HL-60 (cell line): ENCODE data around the gene C20orf202.

Experiments
- DNase-seq, 2 experiments: peaks; one replicate each; pipeline ENCODE4 v3.0.0-alpha.2; 2010 to 2020; ENCODE audit warnings: low read depth in 1 of 2, low spot score in 1 of 2
- H3K27ac ChIP-seq: fragments of 250-450 bp; sonication (Bioruptor Pico); replicated peaks from 2 replicates; pipeline ENCODE4 v1.5.1; 2020; ENCODE audit warnings: mild to moderate bottlenecking, moderate library complexity
- H3K27me3 ChIP-seq: fragments of 250-450 bp; sonication (Bioruptor Pico); 2 replicates; pipeline ENCODE4 v1.5.1; 2021; ENCODE audit warnings: mild to moderate bottlenecking, moderate library complexity; ENCODE audit not compliant: insufficient read depth, poor library complexity, severe bottlenecking
- H3K4me3 ChIP-seq: replicated peaks from 2 replicates; pipeline ENCODE4 v1.5.1; 2011; ENCODE audit warnings: mild to moderate bottlenecking, control low read depth, low read length; ENCODE audit not compliant: insufficient read depth
- GABPA ChIP-seq: IDR thresholded peaks from 2 replicates; pipeline ENCODE4 v1.6.1; 2012; ENCODE audit warnings: low read depth
- POLR2AphosphoS5 ChIP-seq: IDR thresholded peaks from 2 replicates; pipeline ENCODE4 v1.6.1; 2012; ENCODE audit warnings: low read depth
- SPI1 ChIP-seq: IDR thresholded peaks from 2 replicates; pipeline ENCODE4 v1.6.1; 2012; ENCODE audit warnings: low read depth, mild to moderate bottlenecking, borderline replicate concordance
- long read RNA-seq: library from polyadenylated mRNA; unstranded; transcript quantifications from one replicate; pipeline ENCODE4 v2.0.0, GENCODE V29; 2020
- TF ChIP-seq, protein P1 (sequence below): IDR thresholded peaks from one replicate; pipeline ENCODE4 v1.5.1; 2011; ENCODE audit warnings: low read length, control low read depth, inconsistent platforms; ENCODE audit not compliant: insufficient read depth
- TF ChIP-seq, protein P2 (sequence below): IDR thresholded peaks from 2 replicates; pipeline ENCODE4 v1.6.1; 2012; ENCODE audit warnings: low read depth; ENCODE audit not compliant: insufficient replicate concordance

C20orf202 gene
- long read RNA-seq, result 0 reads

DNA sequence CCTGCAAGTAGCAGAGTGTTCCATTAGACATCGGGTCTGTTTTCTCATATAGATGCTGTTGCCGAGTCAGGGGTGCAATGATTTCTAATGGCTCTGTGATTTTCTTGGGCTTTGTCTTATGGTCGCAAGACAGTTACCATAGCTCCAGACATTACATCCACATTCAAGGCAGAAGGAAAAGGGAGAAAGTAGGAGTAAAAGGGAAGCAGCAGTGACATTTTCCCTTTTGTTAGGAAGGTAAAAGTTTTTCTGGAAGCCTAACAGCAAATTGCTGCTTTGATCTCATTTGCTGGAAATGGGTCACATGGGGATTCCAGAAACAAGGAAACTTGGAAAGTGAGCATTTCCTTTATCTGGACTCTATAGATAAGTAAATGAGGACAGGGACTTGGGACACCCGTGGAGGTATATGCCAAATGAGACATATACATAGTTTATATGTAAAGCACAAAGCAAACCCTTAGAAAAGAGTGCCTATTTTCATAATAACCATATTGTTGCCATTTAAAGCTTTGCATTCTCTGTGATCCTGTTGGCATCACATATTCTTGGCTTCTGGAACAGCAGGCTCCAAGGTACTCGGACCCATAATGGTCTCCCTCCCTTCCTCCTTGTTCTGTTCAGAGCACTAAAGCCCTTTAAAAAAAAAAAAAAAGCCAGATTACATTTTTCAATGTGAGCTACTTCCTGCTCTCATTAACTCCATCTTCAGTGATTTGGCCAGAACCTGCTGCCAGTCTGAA lies at the start of gene C20orf202:
C20orf202 (plus strand) TSS at position 693 of the 743 bp plus-strand sequence. CDS start 132 bp downstream, outside the sequence.
- no peak for TF ChIP-seq SPI1
- TF ChIP-seq, protein P1, sequence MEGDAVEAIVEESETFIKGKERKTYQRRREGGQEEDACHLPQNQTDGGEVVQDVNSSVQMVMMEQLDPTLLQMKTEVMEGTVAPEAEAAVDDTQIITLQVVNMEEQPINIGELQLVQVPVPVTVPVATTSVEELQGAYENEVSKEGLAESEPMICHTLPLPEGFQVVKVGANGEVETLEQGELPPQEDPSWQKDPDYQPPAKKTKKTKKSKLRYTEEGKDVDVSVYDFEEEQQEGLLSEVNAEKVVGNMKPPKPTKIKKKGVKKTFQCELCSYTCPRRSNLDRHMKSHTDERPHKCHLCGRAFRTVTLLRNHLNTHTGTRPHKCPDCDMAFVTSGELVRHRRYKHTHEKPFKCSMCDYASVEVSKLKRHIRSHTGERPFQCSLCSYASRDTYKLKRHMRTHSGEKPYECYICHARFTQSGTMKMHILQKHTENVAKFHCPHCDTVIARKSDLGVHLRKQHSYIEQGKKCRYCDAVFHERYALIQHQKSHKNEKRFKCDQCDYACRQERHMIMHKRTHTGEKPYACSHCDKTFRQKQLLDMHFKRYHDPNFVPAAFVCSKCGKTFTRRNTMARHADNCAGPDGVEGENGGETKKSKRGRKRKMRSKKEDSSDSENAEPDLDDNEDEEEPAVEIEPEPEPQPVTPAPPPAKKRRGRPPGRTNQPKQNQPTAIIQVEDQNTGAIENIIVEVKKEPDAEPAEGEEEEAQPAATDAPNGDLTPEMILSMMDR, result no peak
- TF ChIP-seq, protein P2, sequence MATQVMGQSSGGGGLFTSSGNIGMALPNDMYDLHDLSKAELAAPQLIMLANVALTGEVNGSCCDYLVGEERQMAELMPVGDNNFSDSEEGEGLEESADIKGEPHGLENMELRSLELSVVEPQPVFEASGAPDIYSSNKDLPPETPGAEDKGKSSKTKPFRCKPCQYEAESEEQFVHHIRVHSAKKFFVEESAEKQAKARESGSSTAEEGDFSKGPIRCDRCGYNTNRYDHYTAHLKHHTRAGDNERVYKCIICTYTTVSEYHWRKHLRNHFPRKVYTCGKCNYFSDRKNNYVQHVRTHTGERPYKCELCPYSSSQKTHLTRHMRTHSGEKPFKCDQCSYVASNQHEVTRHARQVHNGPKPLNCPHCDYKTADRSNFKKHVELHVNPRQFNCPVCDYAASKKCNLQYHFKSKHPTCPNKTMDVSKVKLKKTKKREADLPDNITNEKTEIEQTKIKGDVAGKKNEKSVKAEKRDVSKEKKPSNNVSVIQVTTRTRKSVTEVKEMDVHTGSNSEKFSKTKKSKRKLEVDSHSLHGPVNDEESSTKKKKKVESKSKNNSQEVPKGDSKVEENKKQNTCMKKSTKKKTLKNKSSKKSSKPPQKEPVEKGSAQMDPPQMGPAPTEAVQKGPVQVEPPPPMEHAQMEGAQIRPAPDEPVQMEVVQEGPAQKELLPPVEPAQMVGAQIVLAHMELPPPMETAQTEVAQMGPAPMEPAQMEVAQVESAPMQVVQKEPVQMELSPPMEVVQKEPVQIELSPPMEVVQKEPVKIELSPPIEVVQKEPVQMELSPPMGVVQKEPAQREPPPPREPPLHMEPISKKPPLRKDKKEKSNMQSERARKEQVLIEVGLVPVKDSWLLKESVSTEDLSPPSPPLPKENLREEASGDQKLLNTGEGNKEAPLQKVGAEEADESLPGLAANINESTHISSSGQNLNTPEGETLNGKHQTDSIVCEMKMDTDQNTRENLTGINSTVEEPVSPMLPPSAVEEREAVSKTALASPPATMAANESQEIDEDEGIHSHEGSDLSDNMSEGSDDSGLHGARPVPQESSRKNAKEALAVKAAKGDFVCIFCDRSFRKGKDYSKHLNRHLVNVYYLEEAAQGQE, result no peak
- H3K4me3 ChIP-seq, result no peak within 1 kb of the TSS
- DNase-seq, result no peak
- no peaks in the 10 kb centered on the region for H3K27me3 ChIP-seq
- no peak within 1 kb of the TSS for H3K27ac ChIP-seq

DNA sequence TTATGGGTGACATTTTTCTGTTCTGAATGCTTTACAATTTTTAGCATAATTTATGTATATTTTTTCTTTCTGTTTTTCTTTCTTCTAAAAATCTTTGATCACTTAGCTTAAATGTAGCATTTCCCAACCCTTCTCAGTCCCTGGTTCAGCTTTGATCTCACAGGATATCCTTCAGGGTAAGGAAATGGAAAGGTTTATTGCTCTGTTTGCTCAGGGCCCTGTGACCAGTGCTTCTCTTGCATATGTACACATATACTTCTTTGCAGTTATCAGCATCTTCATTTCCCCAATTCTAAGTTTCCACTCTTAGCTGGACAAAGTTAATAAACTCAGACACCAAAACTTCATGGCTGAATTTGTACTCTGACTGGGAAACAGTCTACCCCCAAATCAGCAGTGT lies 49.0 kb upstream of the C20orf202 start:
- Histone ChIP-seq H3K4me3 (no peak overlapping the region), H3K27me3 (no peaks in the 10 kb centered on the region), H3K27ac (no peak overlapping the region)
- DNase-seq, result no peak
- no peak for TF ChIP-seq POLR2AphosphoS5

DNA sequence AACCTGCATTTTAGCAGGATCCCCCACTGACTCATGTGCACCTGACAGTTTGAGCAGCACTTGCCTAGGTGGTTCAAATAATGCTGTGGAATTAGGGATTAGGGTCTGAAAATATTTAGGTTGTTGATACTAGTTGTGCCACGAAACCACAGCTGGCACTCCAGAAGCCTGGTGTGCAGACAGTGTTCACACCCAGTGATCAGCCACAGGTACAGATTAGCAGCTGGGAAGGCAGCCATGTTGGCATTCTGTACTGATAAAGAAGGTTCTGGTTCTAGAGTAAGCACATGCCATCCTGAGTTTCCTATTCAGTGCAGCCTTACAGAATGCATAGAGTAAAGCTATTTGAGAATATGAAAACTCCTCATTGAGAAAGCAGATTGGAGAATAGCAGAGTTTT lies 48.6 kb upstream of the C20orf202 start:
- TF ChIP-seq, protein P1, result no peak
- TF ChIP-seq, protein P2, result no peak
- TF ChIP-seq POLR2AphosphoS5 (no peak), SPI1 (no peak), GABPA (no peak)
- no peaks in the 10 kb centered on the region for H3K27me3 ChIP-seq
- no peak for DNase-seq
- no peak overlapping the region for H3K27ac ChIP-seq
- no peak overlapping the region for H3K4me3 ChIP-seq

DNA sequence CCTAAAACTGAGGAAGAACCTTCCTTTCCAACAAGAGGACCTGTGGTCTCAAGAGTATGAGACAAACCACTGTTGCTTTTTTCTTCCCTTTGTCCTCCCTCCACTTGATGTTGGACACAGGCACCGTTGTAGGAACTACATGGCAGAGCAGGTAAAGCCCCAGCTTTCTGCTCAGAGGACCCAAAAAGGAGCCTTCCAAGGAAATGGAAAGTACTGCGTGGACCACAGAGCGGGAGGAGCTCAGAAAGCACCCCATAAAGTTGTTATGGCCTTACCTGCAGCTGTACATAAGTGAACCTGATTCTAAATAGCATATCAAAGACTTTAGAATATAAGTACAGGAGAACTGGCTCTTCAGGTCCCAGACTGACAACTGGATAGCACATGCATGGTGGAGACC lies 47.9 kb upstream of the C20orf202 start:
- DNase-seq, result no peak
- TF ChIP-seq GABPA, result no peak
- TF ChIP-seq, protein P1, result no peak
- no peak for TF ChIP-seq SPI1
- TF ChIP-seq, protein P2, result no peak
- TF ChIP-seq POLR2AphosphoS5, result no peak
- no peak overlapping the region for H3K4me3 ChIP-seq
- H3K27ac ChIP-seq, result no peak overlapping the region
- no peaks in the 10 kb centered on the region for H3K27me3 ChIP-seq
